ENCODE measurements around the gene GPR63. TPM values are rescaled to one million over a fixed set of nuclear protein-coding genes. Genes with fewer than 3 reads are reported as not detected.

GPR63 gene
- total and polyA plus RNA-seq, 7 experiments from 2014 or later = 0.20 to 3.1 (median 0.36) TPM; not detected in 1

DNA sequence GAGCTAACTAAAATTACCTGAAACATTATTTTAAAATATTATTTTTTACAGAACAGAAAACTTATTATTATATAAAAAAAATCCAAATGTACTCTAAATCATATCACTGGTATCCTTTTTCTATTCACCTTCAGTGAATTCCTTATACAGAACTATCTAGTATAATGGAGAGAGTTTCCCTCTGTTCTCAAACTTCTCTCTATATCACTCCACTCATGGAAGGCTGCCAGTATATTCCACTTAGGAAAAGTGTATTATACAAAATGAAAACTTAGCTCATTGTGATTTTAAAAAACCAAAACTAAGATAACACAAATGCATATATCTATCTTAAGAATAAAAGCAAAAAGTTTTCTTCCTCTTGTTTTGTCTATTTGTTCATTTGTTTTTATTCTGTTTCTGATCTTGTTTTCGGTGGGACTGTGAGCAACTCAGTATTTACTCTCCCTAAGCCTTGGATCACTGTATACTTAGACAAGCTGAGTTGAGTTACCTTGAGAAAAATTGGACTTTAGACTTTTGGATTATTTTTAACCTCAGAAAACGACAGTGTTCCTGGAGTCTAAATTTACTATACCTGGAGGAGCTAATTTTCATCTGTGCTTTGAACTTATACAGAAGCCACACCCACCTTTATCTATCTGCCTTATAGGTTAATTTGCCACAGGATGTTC lies 61.4 kb downstream of the GPR63 start:
- H3K36me3 ChIP-seq (ENCODE audit: control insufficient read depth in 2 of 3, insufficient read depth in 3 of 3, low read length in 3 of 3) = no peaks in the 10 kb centered on the region
- no peaks in the 10 kb centered on the region for H3K27me3 ChIP-seq (ENCODE audit: control insufficient read depth in 2 of 2, insufficient read depth in 2 of 2, low read length in 2 of 2)
- Mint-ChIP-seq H3K27ac (no peak overlapping the region), H3K27me3 (peaks cover 0 to 23% (median 14%) of the 10 kb centered on the region in 5 donors), H3K9me3 (peaks cover 0 to 3% (median 0%) of the 10 kb centered on the region in 11 donors), H3K4me1 (peaks cover 0 to 2% (median 0%) of the 10 kb centered on the region in 7 donors), H3K4me3 (no peak overlapping the region), H3K36me3 (no peaks in the 10 kb centered on the region)
- CTCF ChIA-PET = no interaction called here
- no peaks in the 10 kb centered on the region for H3K4me1 ChIP-seq (ENCODE audit: control insufficient read depth in 2 of 2, insufficient read depth in 2 of 2, low read length in 2 of 2)
- H3K9me3 ChIP-seq (ENCODE audit: control insufficient read depth in 2 of 3, low read length in 3 of 3) = no peaks in the 10 kb centered on the region
- intact Hi-C loops (cut with micrococcal nuclease) = no loop called here
- no peak for DNase-seq
- H3K27ac ChIP-seq (ENCODE audit: low read depth, low read length) = no peak overlapping the region
- no peak for ATAC-seq
- POLR2A ChIA-PET = no interaction called here
- H3K4me3 ChIP-seq (ENCODE audit: low read length) = no peak overlapping the region

DNA sequence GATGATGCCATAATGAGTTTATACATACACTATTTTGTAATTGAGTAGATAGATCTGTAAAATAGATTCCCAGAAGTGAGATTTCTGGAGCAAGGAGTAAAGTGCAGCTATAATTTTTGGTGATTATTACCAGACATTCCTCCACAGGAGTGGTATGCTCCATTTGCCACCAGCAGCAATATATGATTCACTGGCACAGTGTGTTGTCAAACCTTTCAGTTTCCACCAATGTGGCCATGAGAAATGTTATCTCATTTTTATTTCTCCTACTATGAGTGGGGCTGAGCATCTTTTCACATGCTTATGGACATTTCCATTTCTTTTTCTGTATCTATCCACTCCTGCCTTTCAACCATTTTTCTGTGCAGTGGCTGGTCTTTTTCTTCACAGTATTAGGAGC lies 70.5 kb downstream of the GPR63 start:
- Mint-ChIP-seq H3K27ac (no peak overlapping the region), H3K36me3 (peaks cover 0 to 11% (median 0%) of the 10 kb centered on the region in 5 donors), H3K27me3 (peaks cover 8 to 38% (median 26%) of the 10 kb centered on the region in 5 donors), H3K4me1 (no peaks in the 10 kb centered on the region), H3K9me3 (peaks cover 5 to 17% (median 7%) of the 10 kb centered on the region in 11 donors), H3K4me3 (no peak overlapping the region)
- H3K27me3 ChIP-seq (ENCODE audit: control insufficient read depth in 2 of 2, insufficient read depth in 2 of 2, low read length in 2 of 2) = peaks cover 0 to 3% of the 10 kb centered on the region in 2 donors
- H3K4me3 ChIP-seq (ENCODE audit: low read length) = no peak overlapping the region
- intact Hi-C loops (cut with micrococcal nuclease) = no loop called here
- ChIA-PET CTCF (no interaction called here), POLR2A (no interaction called here)
- no peak overlapping the region for H3K27ac ChIP-seq (ENCODE audit: low read depth, low read length)
- no peaks in the 10 kb centered on the region for H3K4me1 ChIP-seq (ENCODE audit: control insufficient read depth in 2 of 2, insufficient read depth in 2 of 2, low read length in 2 of 2)
- H3K9me3 ChIP-seq (ENCODE audit: control insufficient read depth in 2 of 3, low read length in 3 of 3) = no peaks in the 10 kb centered on the region
- ATAC-seq = no peak
- no peak for DNase-seq
- H3K36me3 ChIP-seq (ENCODE audit: control insufficient read depth in 2 of 3, insufficient read depth in 3 of 3, low read length in 3 of 3) = no peaks in the 10 kb centered on the region

DNA sequence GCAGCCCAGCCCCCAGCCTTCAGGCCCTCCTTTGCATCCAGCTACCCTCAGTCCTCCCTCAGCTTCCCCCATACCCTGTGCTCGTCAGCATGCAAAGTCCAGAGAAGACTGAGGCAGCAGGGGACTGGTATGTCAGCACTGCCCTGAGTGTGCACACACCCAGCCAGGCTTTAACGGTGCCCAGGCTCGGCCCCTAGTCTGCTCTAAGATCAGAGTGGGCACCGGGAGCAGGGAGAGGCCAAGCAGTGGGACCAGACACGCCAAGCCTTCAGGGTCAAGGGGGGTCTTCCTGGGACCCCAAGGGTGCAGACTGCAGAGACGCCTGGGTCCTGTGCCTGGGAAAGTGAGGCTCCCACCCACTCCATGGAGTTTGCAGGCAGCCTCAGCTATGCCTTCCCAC lies 74.7 kb downstream of the GPR63 start:
- Mint-ChIP-seq H3K27me3 (peaks cover 4 to 21% (median 7%) of the 10 kb centered on the region in 5 donors), H3K9me3 (peaks cover 0 to 3% (median 0%) of the 10 kb centered on the region in 11 donors), H3K4me1 (peaks cover 0 to 12% (median 0%) of the 10 kb centered on the region in 7 donors), H3K4me3 (no peak overlapping the region), H3K27ac (no peak overlapping the region), H3K36me3 (no peaks in the 10 kb centered on the region)
- no peaks in the 10 kb centered on the region for H3K4me1 ChIP-seq (ENCODE audit: control insufficient read depth in 2 of 2, insufficient read depth in 2 of 2, low read length in 2 of 2)
- ChIA-PET CTCF (no interaction called here), POLR2A (no interaction called here)
- no peak for ATAC-seq
- H3K27me3 ChIP-seq (ENCODE audit: control insufficient read depth in 2 of 2, insufficient read depth in 2 of 2, low read length in 2 of 2) = peaks cover 0 to 3% of the 10 kb centered on the region in 2 donors
- no peak overlapping the region for H3K27ac ChIP-seq (ENCODE audit: low read depth, low read length)
- DNase-seq = no peak
- H3K4me3 ChIP-seq (ENCODE audit: low read length) = no peak overlapping the region
- no peaks in the 10 kb centered on the region for H3K9me3 ChIP-seq (ENCODE audit: control insufficient read depth in 2 of 3, low read length in 3 of 3)
- intact Hi-C loops (cut with micrococcal nuclease) = no loop called here
- no peaks in the 10 kb centered on the region for H3K36me3 ChIP-seq (ENCODE audit: control insufficient read depth in 2 of 3, insufficient read depth in 3 of 3, low read length in 3 of 3)

DNA sequence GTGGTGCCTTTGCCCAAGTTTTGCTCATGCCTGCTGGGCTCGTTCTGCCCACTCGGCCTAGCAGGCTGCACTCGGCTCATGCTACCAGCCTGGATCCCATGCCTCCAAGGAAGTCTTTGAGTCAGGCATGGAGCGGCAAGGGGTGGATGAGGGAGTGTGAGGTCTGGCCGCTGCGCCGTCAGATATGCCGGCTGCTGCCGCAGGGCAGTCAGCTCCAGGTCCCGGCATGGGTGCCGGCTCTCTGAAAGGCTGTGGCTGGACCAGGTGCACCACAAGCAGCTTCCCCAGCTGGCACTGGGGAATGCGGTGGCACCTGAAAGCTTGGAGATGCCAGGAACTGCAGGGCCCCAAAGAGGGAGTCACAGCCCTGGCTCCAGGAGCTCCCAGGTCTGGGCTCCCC lies 75.5 kb downstream of the GPR63 start:
- no peak overlapping the region for H3K27ac ChIP-seq (ENCODE audit: low read depth, low read length)
- Mint-ChIP-seq H3K4me1 (peaks cover 0 to 12% (median 0%) of the 10 kb centered on the region in 7 donors), H3K36me3 (no peaks in the 10 kb centered on the region), H3K4me3 (no peak overlapping the region), H3K27me3 (peaks cover 0 to 25% (median 7%) of the 10 kb centered on the region in 5 donors), H3K27ac (no peak overlapping the region), H3K9me3 (peaks cover 0 to 3% (median 0%) of the 10 kb centered on the region in 11 donors)
- H3K4me3 ChIP-seq (ENCODE audit: low read length) = no peak overlapping the region
- no peaks in the 10 kb centered on the region for H3K36me3 ChIP-seq (ENCODE audit: control insufficient read depth in 2 of 3, insufficient read depth in 3 of 3, low read length in 3 of 3)
- H3K9me3 ChIP-seq (ENCODE audit: control insufficient read depth in 2 of 3, low read length in 3 of 3) = no peaks in the 10 kb centered on the region
- DNase-seq (no peak), ATAC-seq (no peak)
- H3K4me1 ChIP-seq (ENCODE audit: control insufficient read depth in 2 of 2, insufficient read depth in 2 of 2, low read length in 2 of 2) = no peaks in the 10 kb centered on the region
- intact Hi-C loops (cut with micrococcal nuclease) = no loop called here
- ChIA-PET POLR2A (no interaction called here), CTCF (no interaction called here)
- peaks cover 0 to under 1% of the 10 kb centered on the region in 2 donors for H3K27me3 ChIP-seq (ENCODE audit: control insufficient read depth in 2 of 2, insufficient read depth in 2 of 2, low read length in 2 of 2)

DNA sequence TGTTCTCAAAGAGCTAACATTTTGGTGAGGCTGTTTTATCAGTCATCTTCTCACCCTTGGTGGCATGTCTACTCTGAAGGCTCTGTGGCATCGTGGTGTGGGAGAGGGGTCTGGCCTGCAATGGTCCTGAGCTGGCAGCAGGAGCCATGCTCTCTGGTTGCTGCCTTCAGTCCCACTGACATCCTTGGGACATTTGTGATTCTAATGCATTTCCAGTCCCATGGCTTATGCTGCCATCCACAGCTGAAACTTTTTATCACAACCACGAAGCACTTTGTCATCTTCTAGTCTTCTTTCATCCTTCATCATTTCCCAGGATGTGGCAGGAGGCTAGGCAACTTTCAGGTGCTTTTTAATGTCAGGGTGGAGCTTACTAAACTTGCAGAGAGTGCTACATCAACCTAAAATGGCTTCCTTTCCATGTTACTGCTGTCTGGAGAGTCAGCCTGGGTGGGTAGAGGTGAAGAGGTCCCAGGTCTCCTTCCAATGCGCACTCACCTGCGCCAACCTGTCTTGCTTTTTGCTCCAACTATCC lies 77.1 kb downstream of the GPR63 start:
- ATAC-seq (no peak), DNase-seq (no peak)
- peaks cover 0 to 3% (median 0%) of the 10 kb centered on the region in 11 donors for H3K9me3 Mint-ChIP-seq
- H3K27ac Mint-ChIP-seq = no peak overlapping the region
- Histone ChIP-seq H3K4me3 (ENCODE audit: low read length) (no peak overlapping the region), H3K27me3 (ENCODE audit: control insufficient read depth in 2 of 2, insufficient read depth in 2 of 2, low read length in 2 of 2) (no peaks in the 10 kb centered on the region), H3K9me3 (ENCODE audit: control insufficient read depth in 2 of 3, low read length in 3 of 3) (no peaks in the 10 kb centered on the region), H3K27ac (ENCODE audit: low read depth, low read length) (no peak overlapping the region), H3K4me1 (ENCODE audit: control insufficient read depth in 2 of 2, insufficient read depth in 2 of 2, low read length in 2 of 2) (no peaks in the 10 kb centered on the region), H3K36me3 (ENCODE audit: control insufficient read depth in 2 of 3, insufficient read depth in 3 of 3, low read length in 3 of 3) (no peaks in the 10 kb centered on the region)
- intact Hi-C loops (cut with micrococcal nuclease) = no loop called here
- ChIA-PET CTCF (no interaction called here), POLR2A (no interaction called here)
- no peaks in the 10 kb centered on the region for H3K36me3 Mint-ChIP-seq
- H3K27me3 Mint-ChIP-seq = peaks cover 0 to 25% (median 6%) of the 10 kb centered on the region in 5 donors
- H3K4me3 Mint-ChIP-seq = no peak overlapping the region
- peaks cover 0 to 12% (median 0%) of the 10 kb centered on the region in 7 donors for H3K4me1 Mint-ChIP-seq

DNA sequence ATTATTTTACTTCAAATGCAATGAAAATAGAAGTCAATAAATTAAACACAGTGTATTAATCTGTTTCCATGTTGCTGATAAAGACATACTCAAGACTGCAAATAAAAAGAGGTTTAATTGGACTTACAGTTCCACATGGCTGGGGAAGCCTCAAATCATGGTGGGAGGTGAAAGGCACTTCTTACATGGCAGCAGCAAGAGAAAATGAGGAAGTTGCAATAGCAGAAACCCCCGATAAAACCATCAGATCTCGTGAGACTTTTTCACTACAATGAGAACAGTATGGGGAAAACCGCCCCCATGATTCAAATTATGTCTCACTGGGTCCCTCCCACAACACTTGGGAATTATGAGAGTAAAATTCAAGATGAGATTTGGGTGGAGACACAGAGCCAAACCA lies 82.2 kb downstream of the GPR63 start:
- CTCF ChIA-PET = no interaction called here
- no peak overlapping the region for H3K4me3 ChIP-seq (ENCODE audit: low read length)
- H3K36me3 Mint-ChIP-seq = no peaks in the 10 kb centered on the region

DNA sequence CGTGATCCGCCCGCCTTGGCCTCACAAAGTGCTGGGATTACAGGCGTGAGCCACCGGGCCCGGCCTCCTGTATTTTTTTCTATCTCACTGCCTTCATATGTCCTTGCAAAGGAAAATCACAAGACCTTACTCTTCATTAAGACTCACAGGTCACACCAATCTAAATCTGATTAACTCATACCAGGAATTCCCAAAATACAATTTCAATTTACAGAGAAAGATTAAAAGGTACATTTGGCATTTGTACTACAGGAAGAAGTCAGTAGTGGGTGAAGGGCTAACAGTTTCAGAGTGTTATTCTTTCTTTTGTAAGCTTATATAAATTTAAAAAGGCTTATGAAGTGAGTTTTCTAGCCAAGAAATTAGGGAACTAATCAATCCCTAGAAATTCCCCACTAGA lies 87.4 kb downstream of the GPR63 start:
- H3K4me1 Mint-ChIP-seq = no peaks in the 10 kb centered on the region
- H3K27ac Mint-ChIP-seq = no peak overlapping the region
- H3K27ac ChIP-seq (ENCODE audit: low read depth, low read length) = no peak overlapping the region
- no peaks in the 10 kb centered on the region for H3K4me1 ChIP-seq (ENCODE audit: control insufficient read depth in 2 of 2, insufficient read depth in 2 of 2, low read length in 2 of 2)
- no peaks in the 10 kb centered on the region for H3K9me3 ChIP-seq (ENCODE audit: control insufficient read depth in 2 of 3, low read length in 3 of 3)
- no peak for ATAC-seq
- intact Hi-C loops (cut with micrococcal nuclease) = no loop called here
- no peak for DNase-seq
- H3K9me3 Mint-ChIP-seq = no peaks in the 10 kb centered on the region
- no peaks in the 10 kb centered on the region for H3K36me3 Mint-ChIP-seq
- H3K4me3 ChIP-seq (ENCODE audit: low read length) = no peak overlapping the region
- no peaks in the 10 kb centered on the region for H3K36me3 ChIP-seq (ENCODE audit: control insufficient read depth in 2 of 3, insufficient read depth in 3 of 3, low read length in 3 of 3)
- H3K27me3 Mint-ChIP-seq = peaks cover 9 to 47% (median 39%) of the 10 kb centered on the region in 5 donors
- no peaks in the 10 kb centered on the region for H3K27me3 ChIP-seq (ENCODE audit: control insufficient read depth in 2 of 2, insufficient read depth in 2 of 2, low read length in 2 of 2)
- CTCF ChIA-PET = interaction anchor here (0.6 kb wide), 1 partner anchor 76 kb away, joined by 3 read pairs; no protein-coding TSS in a partner anchor
- no peak overlapping the region for H3K4me3 Mint-ChIP-seq
- POLR2A ChIA-PET = no interaction called here

More for the DNA sequence above, 82.2 kb downstream of the GPR63 start:
- Histone ChIP-seq H3K4me1 (ENCODE audit: control insufficient read depth in 2 of 2, insufficient read depth in 2 of 2, low read length in 2 of 2) (no peaks in the 10 kb centered on the region), H3K36me3 (ENCODE audit: control insufficient read depth in 2 of 3, insufficient read depth in 3 of 3, low read length in 3 of 3) (no peaks in the 10 kb centered on the region), H3K27ac (ENCODE audit: low read depth, low read length) (no peak overlapping the region), H3K27me3 (ENCODE audit: control insufficient read depth in 2 of 2, insufficient read depth in 2 of 2, low read length in 2 of 2) (no peaks in the 10 kb centered on the region), H3K9me3 (ENCODE audit: control insufficient read depth in 2 of 3, low read length in 3 of 3) (no peaks in the 10 kb centered on the region)
- no peak overlapping the region for H3K27ac Mint-ChIP-seq
- H3K27me3 Mint-ChIP-seq = peaks cover 22 to 38% (median 29%) of the 10 kb centered on the region in 5 donors
- H3K4me3 Mint-ChIP-seq = no peak overlapping the region
- ATAC-seq (no peak), DNase-seq (no peak)
- POLR2A ChIA-PET = no interaction called here
- intact Hi-C loops (cut with micrococcal nuclease) = no loop called here
- H3K4me1 Mint-ChIP-seq = peaks cover 0 to under 1% (median 0%) of the 10 kb centered on the region in 7 donors
- H3K9me3 Mint-ChIP-seq = peaks cover 0 to 1% (median 0%) of the 10 kb centered on the region in 11 donors

Data from naive thymus-derived CD4-positive, alpha-beta T cell (primary cell).